H1 (cell line): ENCODE measurements around the gene KCNK2. TPM values are rescaled to one million over a fixed set of nuclear protein-coding genes. Genes with fewer than 3 reads are reported as not detected.

Experiments
- CTCF ChIA-PET: fragments of 300-600 bp; sonication (Branson Sonifier 250); formaldehyde crosslinking; loops from one replicate; lab custom pipeline; 2021; ENCODE audit not compliant: partially characterized antibody; lab: Charles Lee
- POLR2A ChIA-PET: fragments of 300-600 bp; sonication (Branson Sonifier 250); formaldehyde crosslinking; loops from one replicate; lab custom pipeline; 2021; ENCODE audit warnings: inconsistent platforms; ENCODE audit not compliant: partially characterized antibody; lab: Charles Lee
- DNase-seq, 2 experiments: peaks; one replicate each; pipeline versions ENCODE4 v3.0.0 to v3.0.0-alpha.2; 2010 to 2022; ENCODE audit warnings: low spot score in 2 of 2, low read depth in 1 of 2, mixed read lengths in 1 of 2
- FAIRE-seq: peaks from 2 replicates; lab custom pipeline; 2011; peaks lifted over from hg19 to GRCh38; lab: Jason Lieb, UNC
- H2AFZ ChIP-seq: 2 replicates; pipeline ENCODE4 v1.8.1; 2012; ENCODE audit warnings: low read length, inconsistent platforms
- H2AK5ac ChIP-seq: 2 replicates; pipeline ENCODE4 v1.6.1; 2013; ENCODE audit warnings: low read depth, low read length
- H2BK120ac ChIP-seq: replicated peaks from 2 replicates; pipeline ENCODE3; 2013; ENCODE audit warnings: low read depth, low read length, inconsistent platforms
- H2BK12ac ChIP-seq: 2 replicates; pipeline ENCODE4 v1.6.1; 2013; ENCODE audit warnings: low read depth, low read length
- H2BK15ac ChIP-seq: 2 replicates; pipeline ENCODE4 v1.6.1; 2013; ENCODE audit warnings: low read length
- H2BK20ac ChIP-seq: 2 replicates; pipeline ENCODE4 v1.6.1; 2013; ENCODE audit warnings: low read length
- H2BK5ac ChIP-seq: 2 replicates; pipeline ENCODE4 v1.6.1; 2013; ENCODE audit warnings: low read depth, low read length
- H3K14ac ChIP-seq: 2 replicates; pipeline ENCODE4 v1.6.1; 2013; ENCODE audit warnings: inconsistent platforms; ENCODE audit not compliant: insufficient read length
- H3K18ac ChIP-seq: 2 replicates; pipeline ENCODE4 v1.6.1; 2013; ENCODE audit warnings: low read length; ENCODE audit errors: extremely low read depth
- H3K23ac ChIP-seq: 2 replicates; pipeline ENCODE4 v1.6.1; 2013; ENCODE audit warnings: inconsistent platforms; ENCODE audit not compliant: insufficient read length
- H3K23me2 ChIP-seq: 2 replicates; pipeline ENCODE4 v1.6.1; 2013; ENCODE audit warnings: low read depth, low read length
- H3K27ac ChIP-seq: 2 replicates; pipeline ENCODE4 v1.6.1; 2011; ENCODE audit warnings: low read depth, low read length, inconsistent platforms
- H3K27me3 ChIP-seq, 4 experiments: replicated peaks in 1 of 4; 1 replicate in 1 of 4; 2 replicates in 3 of 4; pipeline versions ENCODE4 v1.6.1 to v1.8.1; 2011 to 2013; ENCODE audit warnings: low read length in 3 of 4, mild to moderate bottlenecking in 3 of 4, inconsistent platforms in 2 of 4, mixed read lengths in 2 of 4, moderate library complexity in 1 of 4; ENCODE audit not compliant: control insufficient read depth in 3 of 4, insufficient read depth in 3 of 4; ENCODE audit errors: extremely low read depth in 1 of 4
- H3K36me3 ChIP-seq, 4 experiments: 2 replicates each; pipeline versions ENCODE4 v1.6.1 to v1.8.1; 2011 to 2013; ENCODE audit warnings: mild to moderate bottlenecking in 4 of 4, low read length in 3 of 4, moderate library complexity in 2 of 4, control low read depth in 1 of 4, inconsistent platforms in 1 of 4; ENCODE audit not compliant: insufficient read depth in 4 of 4, control insufficient read depth in 2 of 4
- H3K4ac ChIP-seq: replicated peaks from 2 replicates; pipeline ENCODE3; 2013; ENCODE audit warnings: low read length, low read depth, mixed read lengths, inconsistent platforms; ENCODE audit not compliant: insufficient read length
- H3K4me1 ChIP-seq, 4 experiments: replicated peaks in 1 of 4; 1 replicate in 1 of 4; 2 replicates in 3 of 4; pipeline versions ENCODE4 v1.6.1 to v1.8.1; 2011 to 2013; ENCODE audit warnings: low read length in 3 of 4, inconsistent platforms in 2 of 4, mixed read lengths in 1 of 4; ENCODE audit not compliant: insufficient read depth in 4 of 4, control insufficient read depth in 3 of 4
- H3K4me2 ChIP-seq, 2 experiments: 2 replicates each; pipeline versions ENCODE4 v1.6.1 to v1.8.1; 2011 to 2013; ENCODE audit warnings: low read depth in 2 of 2, low read length in 2 of 2, control low read depth in 1 of 2, inconsistent platforms in 1 of 2, mild to moderate bottlenecking in 1 of 2; ENCODE audit not compliant: insufficient read depth in 1 of 2
- H3K4me3 ChIP-seq, 4 experiments: fragments of 200-600, 300-600 bp in 1 of 4; sonication (generic), shearing (Covaris generic), sonication (Bioruptor Twin) in 1 of 4; 2 replicates each; pipeline versions ENCODE4 v1.5.1 to v1.8.1; 2011 to 2016; ENCODE audit warnings: low read length in 4 of 4, low read depth in 3 of 4, control low read depth in 2 of 4, inconsistent platforms in 2 of 4, mild to moderate bottlenecking in 2 of 4, mixed read lengths in 1 of 4, moderate library complexity in 1 of 4; ENCODE audit not compliant: insufficient read depth in 2 of 4; ENCODE audit errors: extremely low read depth in 1 of 4
- H3K56ac ChIP-seq: replicated peaks from 2 replicates; pipeline ENCODE3; 2013; ENCODE audit warnings: low read depth, mild to moderate bottlenecking, mixed read lengths, low read length, inconsistent platforms; ENCODE audit not compliant: insufficient read length
- H3K79me1 ChIP-seq: 2 replicates; pipeline ENCODE4 v1.6.1; 2013; ENCODE audit warnings: low read depth, low read length, control low read depth
- H3K79me2 ChIP-seq, 2 experiments: 2 replicates each; pipeline versions ENCODE4 v1.6.1 to v1.8.1; 2012 to 2013; ENCODE audit warnings: low read length in 2 of 2, mild to moderate bottlenecking in 2 of 2, inconsistent platforms in 1 of 2; ENCODE audit not compliant: insufficient read depth in 2 of 2, control insufficient read depth in 1 of 2
- H3K9ac ChIP-seq, 4 experiments: replicated peaks in 1 of 4; 1 replicate in 1 of 4; 2 replicates in 3 of 4; pipeline versions ENCODE4 v1.6.1 to v1.8.1; 2011 to 2013; ENCODE audit warnings: low read depth in 3 of 4, low read length in 3 of 4, control low read depth in 2 of 4, mild to moderate bottlenecking in 2 of 4, moderate library complexity in 2 of 4, inconsistent platforms in 1 of 4; ENCODE audit errors: extremely low read depth in 1 of 4
- H3K9me3 ChIP-seq, 2 experiments: 2 replicates each; pipeline versions ENCODE4 v1.6.1 to v1.8.1; 2012 to 2013; ENCODE audit warnings: mild to moderate bottlenecking in 2 of 2, moderate library complexity in 2 of 2, control low read depth in 1 of 2, inconsistent platforms in 1 of 2, low read depth in 1 of 2, low read length in 1 of 2, mixed read lengths in 1 of 2; ENCODE audit not compliant: insufficient read depth in 2 of 2
- H4K20me1 ChIP-seq, 2 experiments: replicated peaks in 1 of 2; 2 replicates each; pipeline versions ENCODE3 to v1.8.1; 2011 to 2013; ENCODE audit warnings: inconsistent platforms in 2 of 2, low read length in 2 of 2, mild to moderate bottlenecking in 1 of 2; ENCODE audit not compliant: insufficient read depth in 2 of 2, control insufficient read depth in 1 of 2
- H4K5ac ChIP-seq: 2 replicates; pipeline ENCODE4 v1.6.1; 2013; ENCODE audit warnings: low read length, low read depth, mixed read lengths, inconsistent platforms; ENCODE audit not compliant: insufficient read length
- H4K8ac ChIP-seq: 2 replicates; pipeline ENCODE4 v1.8.0; 2013; ENCODE audit warnings: mild to moderate bottlenecking, moderate library complexity, low read length, inconsistent platforms; ENCODE audit not compliant: insufficient read depth; ENCODE audit errors: extremely low read depth
- H4K91ac ChIP-seq: replicated peaks from 2 replicates; pipeline ENCODE3; 2013; ENCODE audit warnings: low read length, mixed read lengths, inconsistent platforms; ENCODE audit not compliant: insufficient read length
- BACH1 ChIP-seq: IDR thresholded peaks from 2 replicates; pipeline ENCODE4 v1.6.1; 2012; ENCODE audit warnings: low read length, improper control_type of control experiment
- CBX5 ChIP-seq: fragments of 300-800, 300-1000 bp; sonication (generic); IDR thresholded peaks from 2 replicates; pipeline ENCODE4 v1.7.1; 2016; ENCODE audit warnings: antibody characterized with exemption, low read length, low read depth
- CHD1 ChIP-seq: IDR thresholded peaks from 2 replicates; pipeline ENCODE4 v1.6.1; 2012; ENCODE audit warnings: low read depth, low read length, improper control_type of control experiment
- EZH2 ChIP-seq: fragments of 200-600 bp; sonication (generic); IDR thresholded peaks from 2 replicates; pipeline ENCODE4 v1.7.1; 2012; ENCODE audit warnings: low read depth, mild to moderate bottlenecking, moderate library complexity, low read length, inconsistent platforms; ENCODE audit not compliant: severe bottlenecking
- HDAC6 ChIP-seq: IDR thresholded peaks from one replicate; pipeline ENCODE4 v1.7.1; 2012; ENCODE audit warnings: low read depth, mild to moderate bottlenecking, inconsistent platforms, low read length, moderate library complexity
- JUND ChIP-seq: IDR thresholded peaks from 2 replicates; pipeline ENCODE4 v1.6.1; 2011; ENCODE audit warnings: mild to moderate bottlenecking, improper control_type of control experiment, low read length
- PHF8 ChIP-seq: fragments of 200-600 bp; sonication (generic); conservative IDR thresholded peaks from 2 replicates; pipeline ENCODE4 v1.7.1; 2012; ENCODE audit warnings: low read depth, mild to moderate bottlenecking, inconsistent platforms, low read length, moderate library complexity
- POLR2A ChIP-seq, 2 experiments: IDR thresholded peaks; 1 replicate in 1 of 2; 2 replicates in 1 of 2; pipeline ENCODE4 v1.6.1; 2011; ENCODE audit warnings: low read depth in 2 of 2, low read length in 2 of 2, mild to moderate bottlenecking in 2 of 2; ENCODE audit errors: control extremely low read depth in 1 of 2
- POLR2AphosphoS5 ChIP-seq: IDR thresholded peaks from 2 replicates; pipeline ENCODE4 v1.6.1; 2011; ENCODE audit warnings: low read depth, low read length
- SIX5 ChIP-seq: IDR thresholded peaks from 2 replicates; pipeline ENCODE4 v1.6.1; 2011; ENCODE audit warnings: mild to moderate bottlenecking, low read depth, low read length
- SP1 ChIP-seq: IDR thresholded peaks from 2 replicates; pipeline ENCODE4 v1.6.1; 2011; ENCODE audit warnings: low read depth, low read length
- SP2 ChIP-seq: IDR thresholded peaks from 2 replicates; pipeline ENCODE4 v1.6.1; 2012; ENCODE audit warnings: mild to moderate bottlenecking, low read length, inconsistent platforms
- TAF1 ChIP-seq: IDR thresholded peaks from 2 replicates; pipeline ENCODE4 v1.6.1; 2011; ENCODE audit warnings: mild to moderate bottlenecking, low read depth, low read length
- USF2 ChIP-seq: IDR thresholded peaks from 2 replicates; pipeline ENCODE4 v1.6.1; 2011; ENCODE audit warnings: low read length, improper control_type of control experiment
- ZNF274 ChIP-seq: IDR thresholded peaks from 2 replicates; pipeline ENCODE4 v1.7.0; 2012; ENCODE audit warnings: low read length, borderline replicate concordance; ENCODE audit errors: extremely low read depth
- polyA plus RNA-seq, 7 experiments: library from polyadenylated mRNA; depleted of rRNA in 3 of 7; stranded (reverse) in 5 of 7; unstranded in 2 of 7; fragments of >200 nt in 5 of 7; fragments of 200-250 nt in 2 of 7; gene quantifications; 1 replicate in 5 of 7; 2 replicates in 1 of 7; 4 replicates in 1 of 7; pipeline versions ENCODE4 v1.2.1 to v1.2.3, GENCODE V29; 2011 to 2013; ENCODE audit warnings: missing spikeins in 2 of 7, mixed read lengths in 2 of 7
- total RNA-seq: library from RNA; stranded (reverse); fragmentation: NEBNext Ultra II Directional; extraction: Animal tissue kit (Norgen Biotek cat#: 25700); gene quantifications from 2 replicates; pipeline ENCODE4 v1.2.1, GENCODE V29; 2021

The KCNK2 gene
- total and polyA plus RNA-seq, 2 of the 8 experiments (the other 6 are each of a cell fraction or from before 2014, with no cell fraction given), result 0.59 to 1.2 TPM

- Histone ChIP-seq H4K20me1 (no peaks in the 10 kb centered on the region), H2BK12ac (no peak overlapping the region), H2BK120ac (no peak overlapping the region), H3K4ac (no peak overlapping the region), H3K14ac (no peak overlapping the region), H2BK15ac (no peak overlapping the region), H2BK5ac (no peak overlapping the region), H3K4me1 (no peaks in the 10 kb centered on the region), H3K27ac (no peak overlapping the region), H3K18ac (no peak overlapping the region), H3K23ac (no peak overlapping the region), H3K9me3 (no peaks in the 10 kb centered on the region), H3K56ac (no peak overlapping the region), H3K4me2 (no peak overlapping the region), H3K79me2 (no peaks in the 10 kb centered on the region), H4K8ac (no peak overlapping the region), H3K23me2 (no peaks in the 10 kb centered on the region), H2BK20ac (no peak overlapping the region), H4K91ac (no peak overlapping the region), H3K9ac (no peak overlapping the region), H2AK5ac (no peak overlapping the region), H3K79me1 (no peaks in the 10 kb centered on the region), H2AFZ (no peak overlapping the region), H3K4me3 (no peak overlapping the region), H3K27me3 (no peaks in the 10 kb centered on the region), H4K5ac (no peak overlapping the region), H3K36me3 (no peaks in the 10 kb centered on the region)
- ChIA-PET CTCF (no interaction called here), POLR2A (no interaction called here)
- DNase-seq (no peak), FAIRE-seq (no peak)
- TF ChIP-seq SIX5 (no peak), HDAC6 (no peak), POLR2A (IDR thresholded peaks at IDR 0.05; ENCODE audit: control extremely low read depth in 1 of 2, low read depth in 2 of 2, low read length in 2 of 2) (no peak), ZNF274 (no peak), EZH2 (no peak), PHF8 (no peak), POLR2AphosphoS5 (no peak), SP2 (no peak), USF2 (no peak), CBX5 (no peak), TAF1 (no peak), CHD1 (no peak), JUND (no peak), BACH1 (no peak), SP1 (no peak)
Observed at GRCh38 chr1:215131291-215131690, 48.8 kb downstream of the KCNK2 start.
